Upper lobe of left lung (tissue), 4 donors: ENCODE results near the gene SGCD.

Experiments used
- POLR2A ChIP-seq, 4 donors: fragments of 450-650 bp; IDR thresholded peaks; one replicate each; pipeline ENCODE4 v1.5.1; 2016 to 2017; ENCODE audit warnings: antibody characterized with exemption in 4 of 4, mild to moderate bottlenecking in 2 of 4
- POLR2AphosphoS5 ChIP-seq, 2 donors: sonication (generic); formaldehyde crosslinking; IDR thresholded peaks; one replicate each; pipeline ENCODE4 v1.5.1; 2017; ENCODE audit warnings: antibody characterized with exemption in 2 of 2
- TF ChIP-seq, protein P1 (sequence below), 6 experiments: fragments of 450-650 bp in 4 of 6; fragments of 200-600 bp in 2 of 6; sonication (generic) in 2 of 6; IDR thresholded peaks; one replicate each; pipeline ENCODE4 v1.5.1; 2016 to 2019; ENCODE audit warnings: antibody characterized with exemption in 6 of 6

DNA sequence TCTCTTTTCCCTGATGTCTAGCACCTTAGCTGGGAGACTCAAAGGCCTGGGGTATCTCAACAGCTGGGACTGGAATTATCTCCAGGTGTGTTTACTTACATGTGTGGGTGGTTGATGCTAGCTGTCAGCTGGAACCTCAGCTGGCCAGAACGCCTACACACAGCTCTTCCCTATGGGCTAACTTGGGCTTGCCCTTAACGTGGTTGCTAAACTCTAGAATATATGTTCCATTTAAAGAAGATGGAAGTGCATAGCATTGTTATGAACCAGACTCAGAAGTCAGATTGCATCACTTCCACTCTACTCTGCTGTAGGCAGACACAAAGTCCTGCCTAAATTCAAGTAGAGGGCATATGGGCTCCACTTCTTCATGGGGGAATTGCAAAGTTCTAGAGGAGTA lies 29.3 kb downstream of the SGCD start:
- TF ChIP-seq, protein P1, sequence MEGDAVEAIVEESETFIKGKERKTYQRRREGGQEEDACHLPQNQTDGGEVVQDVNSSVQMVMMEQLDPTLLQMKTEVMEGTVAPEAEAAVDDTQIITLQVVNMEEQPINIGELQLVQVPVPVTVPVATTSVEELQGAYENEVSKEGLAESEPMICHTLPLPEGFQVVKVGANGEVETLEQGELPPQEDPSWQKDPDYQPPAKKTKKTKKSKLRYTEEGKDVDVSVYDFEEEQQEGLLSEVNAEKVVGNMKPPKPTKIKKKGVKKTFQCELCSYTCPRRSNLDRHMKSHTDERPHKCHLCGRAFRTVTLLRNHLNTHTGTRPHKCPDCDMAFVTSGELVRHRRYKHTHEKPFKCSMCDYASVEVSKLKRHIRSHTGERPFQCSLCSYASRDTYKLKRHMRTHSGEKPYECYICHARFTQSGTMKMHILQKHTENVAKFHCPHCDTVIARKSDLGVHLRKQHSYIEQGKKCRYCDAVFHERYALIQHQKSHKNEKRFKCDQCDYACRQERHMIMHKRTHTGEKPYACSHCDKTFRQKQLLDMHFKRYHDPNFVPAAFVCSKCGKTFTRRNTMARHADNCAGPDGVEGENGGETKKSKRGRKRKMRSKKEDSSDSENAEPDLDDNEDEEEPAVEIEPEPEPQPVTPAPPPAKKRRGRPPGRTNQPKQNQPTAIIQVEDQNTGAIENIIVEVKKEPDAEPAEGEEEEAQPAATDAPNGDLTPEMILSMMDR (IDR thresholded peaks at IDR 0.05), result no peak
- TF ChIP-seq POLR2AphosphoS5 (IDR thresholded peaks at IDR 0.05) (no peak), POLR2A (IDR thresholded peaks at IDR 0.05) (no peak)
